Measurements from ENCODE around the gene OR5A1.

DNA sequence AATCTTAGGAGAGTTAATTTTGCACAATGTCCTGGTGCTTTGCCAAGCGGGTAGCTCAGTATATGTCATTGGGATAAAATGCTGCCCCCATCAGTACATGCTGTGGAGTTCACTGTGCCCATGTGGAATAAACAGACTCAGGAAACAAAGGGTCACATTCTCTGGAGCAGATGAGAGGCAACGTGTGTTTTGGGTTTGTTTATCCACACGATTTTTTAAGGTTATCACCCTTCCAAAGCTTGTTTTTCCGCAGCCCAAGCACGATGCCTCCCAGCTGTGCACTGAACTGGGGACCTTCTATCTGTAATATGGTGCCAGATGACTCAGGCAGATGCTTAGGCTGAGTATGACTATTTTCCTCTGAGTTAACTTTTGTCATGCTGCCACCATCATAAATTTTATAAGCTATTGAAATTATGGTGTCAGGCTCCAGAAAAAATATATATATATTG, 26.9 kb downstream of the OR5A1 start:
- TF ChIP-seq, protein P1, sequence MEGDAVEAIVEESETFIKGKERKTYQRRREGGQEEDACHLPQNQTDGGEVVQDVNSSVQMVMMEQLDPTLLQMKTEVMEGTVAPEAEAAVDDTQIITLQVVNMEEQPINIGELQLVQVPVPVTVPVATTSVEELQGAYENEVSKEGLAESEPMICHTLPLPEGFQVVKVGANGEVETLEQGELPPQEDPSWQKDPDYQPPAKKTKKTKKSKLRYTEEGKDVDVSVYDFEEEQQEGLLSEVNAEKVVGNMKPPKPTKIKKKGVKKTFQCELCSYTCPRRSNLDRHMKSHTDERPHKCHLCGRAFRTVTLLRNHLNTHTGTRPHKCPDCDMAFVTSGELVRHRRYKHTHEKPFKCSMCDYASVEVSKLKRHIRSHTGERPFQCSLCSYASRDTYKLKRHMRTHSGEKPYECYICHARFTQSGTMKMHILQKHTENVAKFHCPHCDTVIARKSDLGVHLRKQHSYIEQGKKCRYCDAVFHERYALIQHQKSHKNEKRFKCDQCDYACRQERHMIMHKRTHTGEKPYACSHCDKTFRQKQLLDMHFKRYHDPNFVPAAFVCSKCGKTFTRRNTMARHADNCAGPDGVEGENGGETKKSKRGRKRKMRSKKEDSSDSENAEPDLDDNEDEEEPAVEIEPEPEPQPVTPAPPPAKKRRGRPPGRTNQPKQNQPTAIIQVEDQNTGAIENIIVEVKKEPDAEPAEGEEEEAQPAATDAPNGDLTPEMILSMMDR (IDR thresholded peaks at IDR 0.05; ENCODE audit: low read depth, low read length, missing input control) = no peak
- no peak for TF ChIP-seq EGR1 (IDR thresholded peaks at IDR 0.05; ENCODE audit: low read depth in 2 of 2)
- no peak for TF ChIP-seq YY1 (IDR thresholded peaks at IDR 0.05)
- no peak for TF ChIP-seq TAF1 (conservative IDR thresholded peaks at IDR 0.05)
- TF ChIP-seq, protein P2, sequence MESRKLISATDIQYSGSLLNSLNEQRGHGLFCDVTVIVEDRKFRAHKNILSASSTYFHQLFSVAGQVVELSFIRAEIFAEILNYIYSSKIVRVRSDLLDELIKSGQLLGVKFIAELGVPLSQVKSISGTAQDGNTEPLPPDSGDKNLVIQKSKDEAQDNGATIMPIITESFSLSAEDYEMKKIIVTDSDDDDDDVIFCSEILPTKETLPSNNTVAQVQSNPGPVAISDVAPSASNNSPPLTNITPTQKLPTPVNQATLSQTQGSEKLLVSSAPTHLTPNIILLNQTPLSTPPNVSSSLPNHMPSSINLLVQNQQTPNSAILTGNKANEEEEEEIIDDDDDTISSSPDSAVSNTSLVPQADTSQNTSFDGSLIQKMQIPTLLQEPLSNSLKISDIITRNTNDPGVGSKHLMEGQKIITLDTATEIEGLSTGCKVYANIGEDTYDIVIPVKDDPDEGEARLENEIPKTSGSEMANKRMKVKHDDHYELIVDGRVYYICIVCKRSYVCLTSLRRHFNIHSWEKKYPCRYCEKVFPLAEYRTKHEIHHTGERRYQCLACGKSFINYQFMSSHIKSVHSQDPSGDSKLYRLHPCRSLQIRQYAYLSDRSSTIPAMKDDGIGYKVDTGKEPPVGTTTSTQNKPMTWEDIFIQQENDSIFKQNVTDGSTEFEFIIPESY (IDR thresholded peaks at IDR 0.05) = no peak
- TF ChIP-seq RAD21 (IDR thresholded peaks at IDR 0.05) = no peak
- no peak for TF ChIP-seq RXRA (IDR thresholded peaks at IDR 0.05)
- TF ChIP-seq SP1 (IDR thresholded peaks at IDR 0.05) = no peak
- TF ChIP-seq, protein P3, sequence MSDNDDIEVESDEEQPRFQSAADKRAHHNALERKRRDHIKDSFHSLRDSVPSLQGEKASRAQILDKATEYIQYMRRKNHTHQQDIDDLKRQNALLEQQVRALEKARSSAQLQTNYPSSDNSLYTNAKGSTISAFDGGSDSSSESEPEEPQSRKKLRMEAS (IDR thresholded peaks at IDR 0.05) = no peak
- TF ChIP-seq GABPA (IDR thresholded peaks at IDR 0.05 in 1 of 2, conservative IDR thresholded peaks at IDR 0.05 in 1 of 2) = no peak
- TF ChIP-seq JUND (IDR thresholded peaks at IDR 0.05) = no peak

Measured in liver (tissue), 3 donors.